NOMO-1 treated with DMSO at 0.1 percent for 48 hours (cell line): Measurements from ENCODE around the gene TCF15.
A peak's percentile ranks its signal among the peaks of the same experiment; 100 is the strongest.

ENCODE experiments used
- DNase-seq: peaks from one replicate; lab custom pipeline; 2025; ENCODE audit not compliant: unreplicated experiment; lab: John Stamatoyannopoulos, UW

TCF15 gene, protein sequence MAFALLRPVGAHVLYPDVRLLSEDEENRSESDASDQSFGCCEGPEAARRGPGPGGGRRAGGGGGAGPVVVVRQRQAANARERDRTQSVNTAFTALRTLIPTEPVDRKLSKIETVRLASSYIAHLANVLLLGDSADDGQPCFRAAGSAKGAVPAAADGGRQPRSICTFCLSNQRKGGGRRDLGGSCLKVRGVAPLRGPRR

DNA sequence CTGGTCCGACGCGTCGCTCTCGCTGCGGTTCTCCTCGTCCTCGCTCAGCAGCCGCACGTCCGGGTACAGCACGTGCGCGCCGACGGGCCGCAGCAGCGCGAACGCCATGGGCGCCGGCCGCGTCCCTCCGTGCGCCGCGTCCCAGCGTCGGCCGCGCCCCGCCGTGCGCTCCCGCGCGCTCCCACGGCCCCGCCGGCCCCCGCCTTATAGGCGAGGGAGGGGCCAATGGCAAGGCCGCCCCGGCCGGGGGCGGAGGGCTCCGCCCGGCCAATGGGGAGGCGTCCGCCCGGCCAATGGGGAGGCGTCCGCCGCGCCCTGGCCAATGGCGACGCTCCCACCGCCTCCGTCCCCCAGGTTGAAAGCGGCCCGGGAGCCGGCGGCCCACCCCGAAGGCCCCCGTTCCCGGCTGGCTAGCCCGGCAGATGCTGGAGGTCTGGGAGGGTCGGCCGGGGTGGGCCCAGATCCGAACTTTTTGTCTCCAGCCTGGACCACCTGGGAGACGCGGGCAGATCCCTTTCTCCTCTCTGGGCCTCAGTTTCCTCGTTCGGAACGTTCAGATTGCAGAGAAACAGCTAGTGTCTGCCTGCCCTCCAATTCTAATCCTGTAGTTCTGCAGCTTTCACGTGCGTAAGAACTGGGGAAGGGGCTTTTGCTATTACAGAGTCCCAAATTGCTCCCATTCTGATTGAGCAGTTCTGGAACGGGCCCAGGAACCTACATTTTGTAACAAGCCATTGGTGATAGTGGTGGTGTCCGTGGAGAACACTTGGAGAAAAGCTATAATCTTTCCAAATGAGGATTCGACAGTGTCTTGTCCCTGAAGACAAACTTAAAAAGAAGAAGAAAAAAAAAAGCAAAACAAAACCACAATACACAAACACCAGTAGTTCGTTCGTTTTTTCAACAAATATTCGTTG, at the start of gene TCF15:
TCF15 (minus strand) TSS at position 180 of the 917 bp plus-strand sequence; CDS start at position 108, 72 bp downstream.
- peak; percentile 32 for DNase-seq

DNA sequence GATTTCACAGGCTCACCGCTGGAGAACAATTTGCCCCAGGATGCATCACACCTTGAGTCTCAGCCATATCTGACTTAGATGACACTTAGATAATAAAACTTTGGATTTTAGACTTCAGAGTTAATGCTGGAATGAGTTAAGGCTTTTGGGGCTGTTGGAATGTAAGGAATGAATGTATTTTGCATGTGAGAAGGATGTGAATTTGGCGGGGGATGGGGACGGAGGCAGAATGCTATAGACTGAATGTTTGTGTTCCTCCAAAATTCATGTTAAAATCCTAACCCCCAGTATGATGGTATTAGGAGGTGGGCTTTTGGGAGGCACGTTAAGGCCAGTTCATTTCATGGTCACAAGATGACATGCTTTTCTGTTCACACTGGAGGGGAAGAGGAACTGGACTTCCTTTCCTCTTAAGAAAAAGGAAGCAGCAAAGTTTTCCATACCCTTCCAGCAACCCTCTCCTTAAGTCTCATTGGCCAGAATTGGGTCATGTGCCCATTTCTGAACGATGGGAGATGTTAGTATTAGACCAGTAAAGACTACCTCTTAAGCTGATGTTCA, 48.7 kb upstream of the TCF15 start:
- DNase-seq: peak; percentile 3

DNA sequence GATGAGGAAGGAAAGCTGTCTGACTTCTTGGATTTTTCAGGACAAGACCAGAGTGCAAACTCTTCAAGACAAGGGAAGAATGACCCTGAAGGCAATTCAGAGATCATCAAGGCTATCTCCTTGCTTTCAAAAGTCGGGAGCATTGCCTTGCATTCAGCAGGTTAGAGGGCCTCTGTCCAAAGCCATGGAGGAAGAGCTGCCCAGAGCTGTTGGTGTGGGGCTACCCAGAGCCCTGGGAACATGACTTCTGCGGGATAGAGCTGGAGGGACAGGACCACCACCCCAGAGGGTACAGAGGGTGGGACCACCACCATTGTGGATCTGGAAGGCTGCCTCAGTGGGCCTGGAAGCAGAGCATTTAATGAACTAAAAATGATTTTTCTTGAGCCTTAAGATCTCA, 48.1 kb upstream of the TCF15 start:
- no peak for DNase-seq

DNA sequence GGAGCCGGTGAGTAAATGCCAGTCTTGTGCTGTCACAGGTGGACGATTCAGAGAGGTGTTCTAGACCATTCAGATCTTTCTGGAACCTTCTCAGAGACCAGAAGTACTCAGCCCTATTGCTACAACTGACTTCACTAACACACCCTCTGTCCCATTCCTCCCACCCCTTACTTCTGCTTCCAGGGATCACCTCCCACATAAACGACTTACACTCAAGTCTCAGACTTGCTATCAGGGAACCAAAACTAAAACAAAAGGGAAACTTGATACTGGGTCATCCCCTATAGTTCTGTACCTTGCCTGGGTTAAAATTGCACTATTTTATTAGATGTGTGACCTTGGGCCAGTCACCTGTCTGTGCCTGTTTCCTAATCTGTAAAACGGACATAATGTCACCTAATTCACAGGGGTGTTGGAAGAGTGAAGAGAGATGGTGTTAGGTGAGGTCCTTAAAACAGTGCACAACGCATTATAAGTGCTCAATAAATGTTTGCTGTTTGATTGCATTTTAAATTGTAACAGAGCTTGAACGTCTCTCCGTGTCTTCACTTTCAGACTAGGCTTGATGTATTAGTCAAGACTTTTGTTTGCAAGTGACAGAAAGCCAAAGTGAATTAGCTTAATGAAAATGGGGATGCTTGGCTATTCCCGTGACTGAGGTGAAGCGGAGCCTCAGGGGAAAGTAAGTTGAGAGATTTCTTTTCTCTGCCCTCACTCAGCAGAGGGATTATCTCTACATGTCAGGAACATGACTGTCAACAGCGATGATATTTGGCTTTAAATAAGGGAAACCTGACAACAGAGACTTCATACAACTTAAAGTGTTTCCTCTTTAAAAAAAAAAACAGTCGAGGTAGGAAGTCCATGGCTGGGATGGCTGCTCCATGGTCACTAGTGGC, 45.9 kb upstream of the TCF15 start:
- no peak for DNase-seq

DNA sequence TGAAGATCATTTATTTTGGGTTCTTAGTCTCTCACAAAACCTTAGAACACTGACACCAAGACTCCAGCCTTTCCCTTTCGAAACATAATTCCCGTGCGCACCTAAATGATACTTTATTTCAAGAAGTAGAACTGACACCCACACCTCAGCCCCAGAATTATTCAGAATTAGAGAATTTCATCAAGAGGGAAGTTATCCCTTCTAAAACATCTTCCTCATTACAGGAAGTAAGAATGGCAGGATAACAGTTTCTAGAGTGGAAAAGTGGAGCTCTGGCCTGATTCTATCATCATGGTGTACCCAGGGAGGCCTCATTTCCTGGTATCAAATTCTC, 44.3 kb upstream of the TCF15 start:
- peak; percentile 1 for DNase-seq

DNA sequence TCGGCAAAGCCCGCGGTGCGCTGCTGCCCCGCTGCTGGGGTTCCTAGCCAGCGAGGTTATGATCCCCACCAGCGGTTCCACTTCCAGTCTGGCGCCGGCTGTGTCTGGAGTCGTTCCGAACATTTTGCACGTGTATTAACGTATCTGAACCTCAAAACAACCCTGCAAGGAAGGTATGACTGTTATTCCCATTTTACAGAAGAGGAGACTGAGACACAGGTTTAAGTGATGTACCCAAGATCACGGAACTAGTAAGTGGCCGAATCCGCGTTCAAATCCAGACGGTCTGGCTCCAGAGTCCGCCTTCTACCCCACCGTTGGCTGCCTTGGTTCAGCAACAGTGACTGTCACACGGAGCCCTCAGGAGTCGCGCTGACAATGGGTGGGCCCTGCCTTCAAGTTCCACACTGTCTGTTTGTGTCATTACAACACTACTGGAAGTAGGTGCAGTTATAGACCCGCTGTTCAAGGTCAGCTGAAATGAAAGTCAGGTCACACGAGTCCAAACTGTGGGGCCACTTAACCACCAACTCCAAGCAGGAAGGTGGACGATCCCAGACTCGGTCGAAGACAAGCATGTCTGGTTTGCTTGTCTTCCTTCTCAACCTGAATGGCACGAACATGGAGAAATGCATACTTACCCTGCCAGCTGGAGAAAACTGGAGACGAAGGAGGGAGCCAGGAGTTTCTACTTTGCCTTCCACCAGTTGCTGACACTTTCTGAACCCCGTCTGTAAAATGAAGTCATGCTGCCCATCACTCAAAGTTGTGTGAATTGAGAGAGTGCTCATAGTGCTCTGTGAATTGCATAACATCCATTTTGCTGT, 43.7 kb upstream of the TCF15 start:
- no peak for DNase-seq

DNA sequence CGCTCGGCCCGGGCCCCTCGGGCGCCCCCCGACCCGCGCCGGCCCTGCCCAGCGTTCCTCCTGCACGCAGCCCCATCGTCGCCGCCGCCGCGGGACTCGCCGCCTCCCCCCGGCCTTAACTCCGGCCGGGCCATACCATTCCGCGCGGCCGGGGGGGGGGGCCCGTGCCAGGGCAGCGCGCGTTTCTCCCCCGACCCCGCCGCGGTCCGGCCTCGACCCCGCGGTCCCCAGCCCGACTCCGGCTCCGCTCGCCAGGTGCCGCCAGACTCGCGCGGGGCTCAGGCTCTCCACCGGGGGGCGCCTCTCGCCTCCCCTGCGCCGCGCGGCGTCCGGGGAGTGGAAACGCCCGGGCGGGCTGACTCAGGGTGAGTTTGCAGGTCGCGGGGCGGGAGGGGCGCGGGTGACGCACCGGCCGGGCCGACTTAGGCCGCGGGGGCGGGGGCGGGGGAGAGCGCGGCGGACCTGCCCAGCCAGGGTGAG, 43.0 kb upstream of the TCF15 start, which contains the start of gene SRXN1:
SRXN1 (minus strand) TSS at position 91 of the 480 bp plus-strand sequence; CDS start at position 76, 15 bp downstream.
- DNase-seq: peak; percentile 75

DNA sequence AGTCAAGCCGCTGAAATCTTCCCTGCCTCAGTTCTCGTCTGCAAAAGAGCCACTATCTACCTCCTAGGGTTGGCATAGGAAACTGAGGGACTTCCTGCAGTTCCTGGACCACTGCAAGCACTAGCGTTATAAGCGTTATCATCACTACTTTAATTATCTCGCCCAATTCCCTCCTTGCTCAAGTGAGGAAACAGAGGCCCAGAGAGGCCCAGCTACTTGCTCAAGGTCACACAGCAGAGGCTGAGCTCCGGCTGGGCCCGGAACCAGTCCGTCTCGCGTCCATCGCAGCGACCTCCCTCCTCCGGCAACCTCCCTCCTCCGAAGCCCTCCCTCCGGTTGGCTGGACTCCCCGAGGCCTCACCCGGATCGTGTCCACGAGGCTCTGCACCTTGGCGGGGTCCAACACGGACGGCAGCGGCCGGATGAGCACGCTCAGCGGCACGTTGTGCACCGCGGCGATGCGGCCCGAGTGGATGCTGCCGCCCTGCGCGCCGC, 42.6 kb upstream of the TCF15 start:
- DNase-seq: no peak

DNA sequence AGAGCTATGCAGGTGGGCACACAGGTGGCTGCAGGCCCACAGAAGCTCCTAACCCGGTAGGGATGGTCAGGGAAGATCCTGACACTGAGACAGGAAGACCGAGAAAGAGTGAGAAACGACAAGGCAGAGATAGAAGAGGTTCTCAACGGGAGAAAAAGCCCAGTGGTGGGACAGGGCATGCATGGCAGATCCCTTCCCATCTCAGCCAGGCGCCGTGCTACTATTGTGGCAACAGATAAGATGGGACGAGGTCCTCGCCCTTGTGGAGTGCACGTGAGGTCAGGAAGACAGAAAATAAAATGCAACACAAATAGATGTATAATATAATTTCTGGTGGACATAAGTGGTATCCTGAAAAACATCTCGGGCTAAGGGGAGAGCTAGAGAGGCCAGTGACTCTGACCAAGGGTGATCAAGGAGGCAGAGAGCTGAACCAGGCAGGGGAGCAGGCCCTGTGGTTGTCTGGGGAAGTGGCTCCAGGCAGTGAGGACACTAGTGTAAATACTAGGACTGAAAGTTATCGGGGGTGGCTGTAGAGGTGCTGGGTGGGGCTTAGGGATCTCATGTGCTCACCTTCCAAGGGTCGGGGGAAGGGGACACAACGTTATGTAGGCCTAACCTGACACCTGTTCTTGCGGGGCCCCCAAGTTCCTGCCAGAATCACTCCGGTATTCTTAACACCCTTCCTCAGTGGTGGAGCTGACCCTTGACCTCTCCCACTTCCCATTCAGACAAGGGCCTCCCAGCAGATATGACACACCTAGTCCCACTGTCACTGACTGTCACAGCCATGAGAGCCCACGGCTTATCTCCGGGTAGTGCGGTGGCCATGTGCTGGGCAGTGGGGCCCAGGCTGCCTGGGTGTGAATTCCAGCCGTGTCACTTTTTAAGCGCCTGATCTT, 41.9 kb upstream of the TCF15 start:
- peak; percentile 39 for DNase-seq

DNA sequence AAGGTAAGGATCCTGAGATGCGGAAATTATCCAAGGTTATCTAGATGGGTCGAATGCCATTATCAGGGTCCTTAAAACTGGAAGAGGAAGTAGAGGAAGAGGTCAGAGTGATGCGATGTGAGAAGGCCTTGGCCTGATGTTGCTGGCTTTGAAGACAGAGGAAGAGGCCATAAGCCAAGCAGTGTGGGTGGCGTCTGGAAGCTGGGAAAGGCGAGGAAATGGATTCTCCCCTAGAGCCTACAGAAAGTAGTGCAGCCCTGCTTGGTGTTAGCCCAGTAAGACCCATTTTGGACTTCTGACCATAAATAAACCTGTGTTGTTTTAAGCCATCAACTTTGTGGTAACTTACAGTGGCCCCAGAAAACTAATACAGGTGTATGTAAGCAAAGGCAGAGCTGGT, 40.8 kb upstream of the TCF15 start:
- DNase-seq: no peak

DNA sequence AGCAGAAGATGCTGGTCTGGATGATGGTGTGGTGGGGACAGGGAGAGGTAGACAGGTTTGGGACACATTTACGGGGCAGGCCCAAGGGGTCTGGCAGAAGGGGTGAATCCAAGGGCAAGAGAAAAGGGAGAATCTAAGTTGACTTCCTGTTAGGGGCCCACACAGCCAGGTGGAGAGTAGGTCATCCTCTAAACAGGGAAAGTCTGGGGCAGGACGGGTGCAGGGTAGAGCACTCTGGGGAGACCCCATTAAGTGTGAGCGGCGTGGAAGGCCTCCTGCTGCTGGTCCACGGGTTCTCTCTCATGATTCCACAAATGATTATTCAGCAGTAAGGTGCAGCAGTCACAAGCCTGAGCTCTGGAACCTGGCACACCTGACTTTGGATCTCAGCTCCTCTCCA, 40.2 kb upstream of the TCF15 start:
- DNase-seq: no peak

DNA sequence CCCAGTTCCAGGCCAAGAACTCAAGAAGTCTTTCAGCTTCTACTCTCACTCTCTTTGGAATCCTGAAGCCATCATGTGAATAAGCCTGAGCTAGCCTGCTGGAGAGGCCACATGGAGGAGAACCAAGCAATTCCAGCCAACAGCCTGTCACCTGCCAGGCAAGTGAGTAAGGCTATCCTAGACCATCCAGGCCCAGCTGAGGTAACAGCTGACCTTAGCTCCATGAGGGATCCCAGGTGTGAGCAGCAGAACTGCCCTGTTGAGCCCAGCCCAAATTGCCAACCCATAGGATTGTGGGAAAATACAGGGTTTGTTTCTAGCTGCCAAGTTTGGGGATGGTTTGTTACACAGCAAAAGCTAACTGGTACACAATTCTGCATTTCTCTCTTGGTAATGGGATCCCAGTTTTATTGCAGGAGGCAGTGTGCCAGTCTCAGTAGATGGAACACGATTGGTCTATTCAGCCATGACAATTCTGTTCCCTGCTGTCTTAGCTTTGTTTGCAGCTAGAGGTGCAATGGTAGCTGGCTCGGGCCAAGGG, 37.4 kb upstream of the TCF15 start:
- no peak for DNase-seq

DNA sequence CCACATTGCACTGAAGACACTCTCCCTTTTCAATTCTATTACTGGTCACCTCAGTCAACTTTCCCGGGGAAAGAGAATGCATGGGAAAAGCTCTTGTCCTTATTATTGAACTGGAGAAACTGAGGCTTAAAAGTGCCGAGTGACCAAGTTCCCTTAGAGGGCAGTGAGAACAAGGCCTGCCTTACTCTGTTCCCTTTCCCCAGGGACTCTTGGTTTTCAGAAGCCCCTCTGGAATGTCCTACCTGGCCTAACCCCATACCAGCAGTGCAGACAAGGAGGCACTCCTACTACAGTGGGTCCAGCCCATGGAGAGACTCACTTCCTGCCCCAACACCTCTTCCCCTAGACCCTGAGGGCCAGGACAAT, 36.7 kb upstream of the TCF15 start:
- DNase-seq: no peak

DNA sequence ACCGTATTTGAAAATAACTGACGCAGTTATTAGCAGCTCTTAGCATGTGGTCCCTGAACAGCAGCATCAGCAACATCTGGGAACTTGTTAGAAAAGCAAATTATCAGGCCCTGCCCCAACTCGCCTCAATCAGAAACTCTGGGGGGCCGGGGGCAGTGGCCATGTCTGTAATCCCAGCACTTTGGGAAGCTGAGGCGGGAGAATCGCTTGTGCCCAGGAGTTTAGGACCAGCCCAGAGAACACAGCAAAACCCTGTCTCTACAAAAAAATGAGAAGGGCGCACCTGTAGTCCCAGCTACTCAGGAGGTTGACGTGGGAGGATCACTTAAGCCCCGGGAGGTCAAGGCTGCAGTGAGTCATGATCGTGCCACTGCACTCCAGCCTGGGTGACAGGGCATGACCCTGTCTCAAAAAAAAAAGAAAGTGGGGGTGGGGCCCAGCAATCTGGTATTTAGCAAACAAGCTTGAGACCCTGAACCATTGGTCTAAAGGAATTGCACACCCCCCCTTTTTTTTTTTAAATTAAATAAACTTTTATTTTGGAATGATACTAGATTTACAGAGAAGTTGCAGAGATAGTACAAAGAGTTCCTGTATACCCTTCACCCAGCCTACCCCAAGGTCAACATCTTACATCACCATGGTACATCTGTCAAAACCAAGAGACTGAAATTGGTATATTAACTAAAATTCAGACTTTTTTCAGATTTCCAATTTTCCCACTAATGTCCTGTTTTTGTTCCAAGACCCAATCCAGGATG, 36.2 kb upstream of the TCF15 start:
- no peak for DNase-seq

DNA sequence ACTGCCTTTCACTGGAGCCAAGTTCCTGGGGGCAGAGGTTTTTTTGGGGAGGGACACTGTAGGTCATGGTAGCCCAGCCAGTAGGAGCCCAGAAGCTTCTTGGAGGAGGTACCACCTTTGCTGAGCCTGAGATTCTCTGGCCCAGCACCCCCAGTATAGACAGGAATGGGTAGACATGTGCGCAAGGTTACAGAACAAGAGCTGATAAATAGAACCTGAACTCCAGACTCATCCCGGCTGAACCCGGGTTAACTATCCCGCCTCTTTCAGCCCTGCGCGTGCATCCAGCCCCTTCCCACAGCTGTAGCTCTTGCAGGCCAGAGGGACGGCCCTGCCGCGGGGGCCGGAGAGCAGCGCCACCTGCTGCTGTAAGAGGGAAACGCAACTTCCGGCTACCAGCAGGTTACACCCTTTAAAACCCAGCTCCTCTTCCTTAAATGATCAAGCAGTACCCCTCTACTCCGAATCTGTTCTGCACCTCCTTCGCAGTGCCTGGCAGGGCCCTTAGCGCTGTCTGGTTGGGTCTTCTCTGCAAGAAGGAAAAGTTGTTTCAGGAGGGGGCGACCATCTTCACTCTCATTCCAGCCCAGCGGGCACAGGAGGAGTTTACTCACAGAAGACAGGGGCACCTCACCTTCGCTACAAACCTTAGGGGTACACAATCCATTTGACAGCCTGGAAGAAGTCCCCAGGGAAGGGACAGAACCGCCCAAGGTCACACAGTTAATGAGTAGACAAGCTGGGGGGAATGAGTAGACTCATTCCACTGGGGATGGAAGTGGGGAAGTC, 35.4 kb upstream of the TCF15 start:
- peak; percentile 67 for DNase-seq

DNA sequence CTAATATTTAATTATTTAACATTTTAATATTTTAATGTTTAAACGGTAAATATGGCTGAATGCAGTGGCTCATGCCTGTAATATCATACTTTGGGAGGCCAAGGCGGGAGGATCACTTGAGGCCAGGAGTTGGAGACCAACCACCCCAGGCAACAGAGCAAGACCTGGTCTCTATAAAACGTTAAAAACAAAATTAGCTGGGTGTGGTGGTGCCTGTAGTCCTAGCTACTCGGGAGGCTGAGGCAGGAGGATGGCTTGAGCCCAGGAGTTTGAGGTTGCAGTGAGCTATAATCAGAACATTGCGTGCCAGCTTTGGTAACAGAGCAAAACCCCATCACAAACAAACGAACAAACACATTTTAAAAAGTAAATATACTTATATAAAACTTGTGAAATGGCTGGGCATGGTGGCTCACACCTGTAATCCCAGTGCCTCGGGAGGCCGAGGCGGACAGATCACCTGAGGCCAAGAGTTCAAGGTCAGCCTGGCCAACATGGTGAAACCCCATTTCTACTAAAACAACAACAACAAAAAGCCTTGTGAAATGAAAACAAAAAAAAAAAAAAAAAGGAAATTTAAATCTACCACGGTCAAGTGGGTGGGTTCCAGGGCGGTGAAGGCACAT, 34.7 kb upstream of the TCF15 start:
- no peak for DNase-seq
